GM12801 (cell line): Measurements from ENCODE around the gene DNAI1.

Experiments used
- TF ChIP-seq, protein P1 (sequence below): IDR thresholded peaks from one replicate; pipeline ENCODE4 v1.5.1; 2011; ENCODE audit warnings: control low read depth; ENCODE audit not compliant: insufficient read length; ENCODE audit errors: extremely low read depth

The DNAI1 gene

DNA sequence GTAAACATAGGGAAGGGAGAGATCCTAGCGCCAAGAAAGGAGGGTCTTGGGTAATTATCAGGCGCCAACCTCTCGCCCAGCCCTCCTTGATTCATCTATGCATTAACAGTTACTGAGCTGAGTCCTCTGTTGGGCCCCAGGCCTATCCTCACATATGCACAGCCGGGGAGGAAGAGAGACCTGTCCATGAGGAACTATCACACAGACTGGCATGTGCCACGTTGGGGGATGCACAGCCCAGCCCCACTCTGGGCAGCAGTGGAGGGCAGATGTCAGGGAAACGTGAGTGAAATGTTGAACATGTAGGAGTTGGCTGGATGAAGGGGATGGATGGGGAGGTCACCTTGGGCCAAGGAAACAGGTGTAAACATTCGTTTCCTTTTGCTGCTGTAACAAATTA lies 82.9 kb downstream of the DNAI1 start:
- TF ChIP-seq, protein P1, sequence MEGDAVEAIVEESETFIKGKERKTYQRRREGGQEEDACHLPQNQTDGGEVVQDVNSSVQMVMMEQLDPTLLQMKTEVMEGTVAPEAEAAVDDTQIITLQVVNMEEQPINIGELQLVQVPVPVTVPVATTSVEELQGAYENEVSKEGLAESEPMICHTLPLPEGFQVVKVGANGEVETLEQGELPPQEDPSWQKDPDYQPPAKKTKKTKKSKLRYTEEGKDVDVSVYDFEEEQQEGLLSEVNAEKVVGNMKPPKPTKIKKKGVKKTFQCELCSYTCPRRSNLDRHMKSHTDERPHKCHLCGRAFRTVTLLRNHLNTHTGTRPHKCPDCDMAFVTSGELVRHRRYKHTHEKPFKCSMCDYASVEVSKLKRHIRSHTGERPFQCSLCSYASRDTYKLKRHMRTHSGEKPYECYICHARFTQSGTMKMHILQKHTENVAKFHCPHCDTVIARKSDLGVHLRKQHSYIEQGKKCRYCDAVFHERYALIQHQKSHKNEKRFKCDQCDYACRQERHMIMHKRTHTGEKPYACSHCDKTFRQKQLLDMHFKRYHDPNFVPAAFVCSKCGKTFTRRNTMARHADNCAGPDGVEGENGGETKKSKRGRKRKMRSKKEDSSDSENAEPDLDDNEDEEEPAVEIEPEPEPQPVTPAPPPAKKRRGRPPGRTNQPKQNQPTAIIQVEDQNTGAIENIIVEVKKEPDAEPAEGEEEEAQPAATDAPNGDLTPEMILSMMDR, result no peak

DNA sequence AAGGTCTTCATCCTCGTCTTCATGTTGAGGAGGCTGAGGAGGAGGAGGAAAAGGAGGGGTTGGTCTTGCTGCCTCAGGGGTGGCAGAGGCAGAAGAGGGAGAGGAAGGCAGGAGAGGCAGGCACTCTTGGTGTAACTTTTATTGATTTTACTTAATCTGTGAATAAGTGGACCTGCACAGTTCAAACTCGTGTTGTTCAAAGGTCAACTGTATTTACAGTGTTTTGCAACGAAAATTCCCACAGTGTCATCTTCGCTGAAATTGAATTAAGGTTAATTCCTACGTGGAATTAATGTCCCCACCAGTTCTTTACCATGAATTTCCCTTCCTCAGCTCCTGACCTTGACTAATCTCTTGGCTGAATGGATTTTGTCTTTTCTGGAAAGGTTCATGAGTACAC lies 85.4 kb downstream of the DNAI1 start:
- TF ChIP-seq, protein P1, result no peak

DNA sequence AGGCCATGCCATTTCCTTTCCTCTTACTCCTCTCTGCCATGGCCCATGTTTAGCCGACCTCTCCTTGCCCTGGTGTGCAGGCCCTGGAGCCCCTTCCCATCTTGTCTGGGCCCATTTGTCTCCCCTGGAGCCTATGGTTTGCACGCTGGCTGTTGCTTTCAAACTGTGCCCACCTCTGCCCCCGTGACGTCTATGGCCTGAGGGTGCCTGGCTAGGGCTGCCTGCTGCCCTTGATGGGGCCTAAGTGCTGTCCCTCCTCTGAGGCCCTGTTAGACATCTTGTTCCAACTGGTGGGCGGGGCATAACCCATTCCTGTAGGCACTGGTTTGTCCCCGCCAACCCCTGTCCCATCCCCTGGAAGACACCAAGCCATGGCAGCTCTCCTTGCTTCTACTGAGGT lies 86.9 kb downstream of the DNAI1 start:
- TF ChIP-seq, protein P1, result no peak

DNA sequence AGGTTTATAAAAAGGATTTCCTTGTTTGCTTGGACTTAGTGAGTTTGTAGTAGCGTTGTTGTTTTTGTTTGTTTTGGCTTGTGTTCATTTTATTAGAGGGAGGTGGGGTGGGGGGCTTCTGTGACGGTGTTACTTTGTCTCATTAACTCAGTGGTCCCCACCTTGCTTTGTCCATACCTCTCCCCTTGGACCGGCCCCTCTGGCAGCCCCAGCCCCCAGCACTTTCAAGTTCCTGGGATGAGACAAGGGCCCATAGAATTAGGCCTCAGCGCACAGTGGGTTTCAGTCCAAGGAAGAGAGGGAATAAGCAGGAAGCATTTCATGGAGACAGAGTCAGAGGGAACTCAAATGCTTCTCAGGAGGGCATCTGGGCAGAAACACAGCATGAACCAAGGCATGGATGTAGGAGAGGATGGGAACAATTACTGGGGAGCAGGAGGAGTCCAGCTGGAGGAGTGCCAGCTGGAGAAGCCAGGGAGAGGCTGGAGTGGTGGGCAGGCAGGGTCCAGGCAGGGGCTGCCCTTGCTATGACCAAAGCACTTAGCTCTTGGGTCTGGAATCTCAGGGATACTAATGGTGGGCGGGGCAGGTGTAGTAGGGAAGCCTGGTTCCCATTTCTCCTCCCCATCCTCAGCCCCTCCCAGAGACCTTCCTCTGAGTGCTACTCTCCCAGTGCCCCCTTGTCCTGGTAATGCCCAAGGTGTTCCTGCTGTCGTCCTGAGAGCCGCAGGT lies 87.7 kb downstream of the DNAI1 start:
- TF ChIP-seq, protein P1, result no peak

DNA sequence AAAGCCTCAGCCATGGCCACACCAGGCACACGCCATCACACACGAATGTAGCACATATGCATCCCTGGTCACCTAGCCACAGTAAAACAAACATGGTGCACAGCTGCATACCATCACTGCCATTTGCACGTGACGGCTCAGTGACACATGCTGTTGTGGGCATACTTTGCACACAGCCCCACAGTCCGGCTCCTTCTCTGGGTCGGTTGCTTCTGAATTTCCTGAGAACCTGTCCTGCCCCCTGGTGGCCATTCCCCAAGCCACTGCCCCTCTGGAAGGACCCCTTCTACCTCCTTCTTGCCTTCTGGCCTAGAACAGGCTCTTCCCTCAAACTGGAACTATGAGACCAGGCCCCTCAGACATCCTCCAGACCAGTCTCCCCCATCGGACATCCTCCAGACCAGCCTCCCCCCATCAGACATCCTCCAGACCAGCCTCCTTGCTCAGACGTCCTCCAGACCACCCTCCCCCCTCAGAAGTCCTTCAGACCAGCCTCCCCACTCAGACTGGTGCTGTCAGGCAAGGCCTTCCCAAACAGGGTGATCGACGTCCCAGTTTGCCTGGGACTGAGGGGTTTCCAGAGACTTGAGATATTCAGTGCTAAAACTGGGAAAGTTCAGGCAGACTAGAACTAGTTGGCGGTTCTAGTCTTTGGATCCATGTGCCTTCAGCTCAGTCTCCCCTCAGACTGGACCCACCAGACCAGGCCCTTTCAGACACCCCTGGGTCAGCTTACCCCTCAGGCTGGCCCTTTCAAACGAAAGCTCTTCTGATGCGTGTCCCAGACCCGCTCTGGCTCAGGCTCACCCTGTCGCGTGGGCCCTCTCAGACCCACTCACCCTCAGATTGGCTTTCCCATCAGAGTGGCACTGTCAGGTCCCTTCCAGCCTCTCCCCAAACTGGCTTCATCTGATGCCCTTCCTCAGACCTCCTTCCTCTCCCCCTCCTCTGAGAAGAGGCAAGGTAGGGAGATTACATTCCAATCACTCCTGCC lies 88.5 kb downstream of the DNAI1 start:
- TF ChIP-seq, protein P1, result no peak

DNA sequence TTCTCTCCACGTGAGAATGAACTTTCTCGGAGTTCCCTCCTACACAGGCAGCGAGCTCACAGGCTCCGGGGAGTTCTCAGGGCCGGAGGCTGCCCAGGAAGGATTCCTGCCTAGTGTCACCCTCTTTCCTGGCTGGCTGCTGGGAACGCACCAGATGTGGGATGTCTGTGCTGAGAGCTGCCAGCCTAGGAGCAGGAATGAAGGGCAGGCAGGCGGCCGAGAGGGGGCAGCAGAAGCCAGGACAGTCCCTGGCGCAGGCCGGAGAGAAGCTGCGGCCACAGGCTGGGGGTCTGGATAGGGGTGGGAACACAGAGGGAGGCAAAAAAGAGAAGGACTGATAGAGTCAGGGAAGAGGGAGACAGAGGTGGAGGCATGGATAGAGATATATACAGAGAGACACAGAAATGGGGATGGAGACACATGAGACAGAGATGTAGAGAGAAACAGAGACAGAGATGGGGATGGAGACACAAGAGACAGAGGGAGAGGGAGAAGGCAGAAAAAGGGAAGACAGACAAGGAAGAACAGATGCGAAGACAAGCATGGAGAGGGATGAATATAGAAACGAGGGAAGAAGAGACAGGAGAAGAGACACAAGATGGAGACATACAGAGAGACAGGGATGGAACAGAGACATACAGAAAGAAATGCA lies 89.5 kb downstream of the DNAI1 start:
- TF ChIP-seq, protein P1, result no peak

DNA sequence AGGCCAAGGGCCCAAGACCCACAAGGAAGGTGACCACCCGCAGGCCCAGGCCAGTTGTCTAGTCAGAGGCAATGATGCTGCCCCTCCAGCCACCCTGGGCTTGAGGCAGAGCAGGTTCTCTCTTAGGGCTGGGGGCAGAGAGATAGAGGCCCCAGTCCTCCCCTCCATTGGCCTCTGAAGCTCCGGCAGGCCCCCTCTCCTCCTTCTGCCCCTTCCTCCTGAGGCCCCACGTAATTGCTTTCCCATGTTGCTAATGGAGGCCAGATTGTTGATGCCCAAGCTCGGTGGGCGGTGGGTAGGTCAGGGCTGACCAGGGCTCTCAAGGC lies 90.8 kb downstream of the DNAI1 start:
- TF ChIP-seq, protein P1, result no peak
